Measurements from ENCODE around the gene ETNK2. TPM values are rescaled to one million over a fixed set of nuclear protein-coding genes. Genes with fewer than 3 reads are reported as not detected.

The ETNK2 gene
- total RNA-seq, 1 experiment from 2014 or later: not detected

DNA sequence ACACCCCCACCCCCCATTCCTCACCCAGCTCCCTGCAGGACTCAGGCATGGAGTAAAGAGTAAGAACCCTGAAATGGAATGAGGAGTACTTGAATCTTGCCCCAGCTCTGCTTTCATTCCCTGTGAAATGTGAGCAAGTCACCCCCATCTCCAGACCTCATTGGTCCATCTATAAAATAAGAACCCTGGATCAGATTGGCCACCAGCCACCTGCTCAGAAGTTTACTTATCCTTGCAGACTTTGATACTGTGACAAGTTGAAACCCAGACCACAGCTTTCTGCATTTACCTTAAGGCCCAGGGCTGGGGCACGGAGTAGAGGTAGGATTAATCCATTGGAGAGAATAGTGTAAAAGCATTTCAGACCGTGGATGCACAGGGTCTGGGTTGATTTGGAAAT is 42.2 kb upstream of the ETNK2 start:
- no peak for DNase-seq
- H3K4me1 ChIP-seq (ENCODE audit: low read length): no peaks in the 10 kb centered on the region
- no peaks in the 10 kb centered on the region for H3K27me3 ChIP-seq (ENCODE audit: low read length)
- H3K9ac ChIP-seq (ENCODE audit: low read length): no peak overlapping the region
- H3K4me2 ChIP-seq (ENCODE audit: low read depth, low read length, poor library complexity, severe bottlenecking): no peak overlapping the region
- H3K36me3 ChIP-seq (ENCODE audit: insufficient read depth, low read length): no peaks in the 10 kb centered on the region
- no peaks in the 10 kb centered on the region for H3K9me3 ChIP-seq (ENCODE audit: low read length)
- no peak overlapping the region for H2AFZ ChIP-seq (ENCODE audit: low read length)
- H3K9me2 ChIP-seq (replicated peaks; ENCODE audit: insufficient read depth, low read length): no peaks in the 10 kb centered on the region
- H3K4me3 ChIP-seq (ENCODE audit: low read length): no peak overlapping the region
- no peak overlapping the region for H3K27ac ChIP-seq (ENCODE audit: low read length)
- no peaks in the 10 kb centered on the region for H4K20me1 ChIP-seq (ENCODE audit: insufficient read depth, low read depth, low read length)
- no peaks in the 10 kb centered on the region for H3K79me2 ChIP-seq (ENCODE audit: low read length)

DNA sequence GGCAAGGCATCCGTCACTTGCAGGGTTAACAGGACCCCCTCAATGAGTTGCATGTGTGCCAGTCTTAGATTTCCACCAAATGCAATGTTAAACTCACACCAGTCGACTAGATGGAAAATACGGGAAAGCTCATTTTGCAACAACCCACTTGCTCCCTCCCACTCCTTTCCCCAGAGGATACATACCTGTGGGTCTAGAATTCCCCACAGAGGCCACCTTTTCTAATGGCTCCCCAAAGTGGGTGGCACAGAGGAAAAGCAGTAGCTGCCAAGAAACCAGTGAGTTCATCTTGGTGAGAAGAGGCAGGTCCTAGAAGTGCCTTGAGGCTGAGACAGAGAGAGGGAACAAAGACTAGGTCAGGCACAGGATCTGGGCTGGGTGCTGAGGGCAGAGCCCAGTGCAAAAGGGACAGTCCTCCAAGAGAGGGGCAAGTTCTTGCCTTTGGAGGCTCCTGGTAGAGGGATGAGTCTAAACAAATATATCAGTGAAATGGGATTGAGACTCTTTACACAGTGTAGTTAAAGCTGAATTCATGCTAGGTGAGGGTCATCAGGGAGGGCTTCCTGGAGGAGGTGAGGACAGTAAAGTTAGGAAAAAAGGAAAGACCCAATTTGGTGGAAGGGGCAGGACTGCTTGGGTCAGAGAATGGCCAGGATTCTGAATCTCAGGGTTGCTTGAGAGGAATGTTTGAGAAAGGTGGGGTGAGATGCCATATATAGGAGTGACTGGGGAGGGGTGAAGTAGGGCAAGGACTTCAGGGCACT is 40.9 kb upstream of the ETNK2 start:
- no peaks in the 10 kb centered on the region for H3K27me3 ChIP-seq (ENCODE audit: low read length)
- no peaks in the 10 kb centered on the region for H3K9me3 ChIP-seq (ENCODE audit: low read length)
- H3K4me2 ChIP-seq (ENCODE audit: low read depth, low read length, poor library complexity, severe bottlenecking): no peak overlapping the region
- no peak for DNase-seq
- H3K79me2 ChIP-seq (ENCODE audit: low read length): no peaks in the 10 kb centered on the region
- no peaks in the 10 kb centered on the region for H3K36me3 ChIP-seq (ENCODE audit: insufficient read depth, low read length)
- no peaks in the 10 kb centered on the region for H3K9me2 ChIP-seq (replicated peaks; ENCODE audit: insufficient read depth, low read length)
- H3K4me3 ChIP-seq (ENCODE audit: low read length): no peak overlapping the region
- H3K9ac ChIP-seq (ENCODE audit: low read length): no peak overlapping the region
- no peak overlapping the region for H2AFZ ChIP-seq (ENCODE audit: low read length)
- no peaks in the 10 kb centered on the region for H4K20me1 ChIP-seq (ENCODE audit: insufficient read depth, low read depth, low read length)
- no peaks in the 10 kb centered on the region for H3K4me1 ChIP-seq (ENCODE audit: low read length)
- no peak overlapping the region for H3K27ac ChIP-seq (ENCODE audit: low read length)

DNA sequence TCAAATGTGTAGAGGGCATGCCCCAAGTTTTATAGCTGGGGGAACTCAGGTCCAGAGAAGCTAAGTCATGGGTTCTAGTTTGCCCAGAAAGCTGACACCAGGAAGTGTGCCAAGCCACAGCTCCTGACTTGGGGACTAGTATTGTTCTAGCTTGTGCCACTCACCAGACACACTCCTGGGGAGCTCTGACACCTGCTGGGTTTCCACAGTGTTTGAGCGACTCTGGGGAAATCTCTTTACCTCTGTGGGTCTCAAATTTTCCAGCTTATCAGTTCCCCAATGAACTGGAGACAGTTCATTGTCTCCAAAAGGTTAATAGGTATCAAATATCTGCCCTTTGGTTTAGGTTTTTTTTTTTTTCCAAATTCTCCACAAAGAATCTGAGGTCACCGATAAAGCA is 40.2 kb upstream of the ETNK2 start:
- no peak overlapping the region for H3K27ac ChIP-seq (ENCODE audit: low read length)
- no peaks in the 10 kb centered on the region for H3K27me3 ChIP-seq (ENCODE audit: low read length)
- no peaks in the 10 kb centered on the region for H3K36me3 ChIP-seq (ENCODE audit: insufficient read depth, low read length)
- H3K9ac ChIP-seq (ENCODE audit: low read length): no peak overlapping the region
- no peaks in the 10 kb centered on the region for H3K9me3 ChIP-seq (ENCODE audit: low read length)
- H3K9me2 ChIP-seq (replicated peaks; ENCODE audit: insufficient read depth, low read length): no peaks in the 10 kb centered on the region
- H4K20me1 ChIP-seq (ENCODE audit: insufficient read depth, low read depth, low read length): no peaks in the 10 kb centered on the region
- H3K4me1 ChIP-seq (ENCODE audit: low read length): no peaks in the 10 kb centered on the region
- H2AFZ ChIP-seq (ENCODE audit: low read length): no peak overlapping the region
- no peak overlapping the region for H3K4me2 ChIP-seq (ENCODE audit: low read depth, low read length, poor library complexity, severe bottlenecking)
- H3K79me2 ChIP-seq (ENCODE audit: low read length): no peaks in the 10 kb centered on the region
- DNase-seq: no peak
- no peak overlapping the region for H3K4me3 ChIP-seq (ENCODE audit: low read length)

DNA sequence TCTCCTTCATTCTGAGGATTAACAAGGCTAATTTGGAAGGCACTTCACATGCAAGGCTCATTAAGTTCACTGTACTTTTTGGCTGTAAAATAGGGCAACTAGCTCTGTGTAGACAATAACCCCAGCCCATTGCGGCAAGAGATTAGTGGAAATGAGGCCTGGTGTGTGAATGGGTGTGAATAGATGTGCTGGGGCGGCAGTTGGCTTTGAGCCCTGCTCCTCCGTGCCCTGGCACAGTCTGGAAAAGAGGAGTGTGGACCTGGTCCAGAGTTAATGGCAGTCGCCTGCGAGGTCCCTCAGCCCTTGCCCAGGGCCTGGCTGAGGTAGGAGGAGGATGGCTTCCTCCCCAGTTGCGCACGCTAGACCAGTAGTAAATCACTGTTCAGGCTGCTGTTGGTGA is 39.6 kb upstream of the ETNK2 start:
- Histone ChIP-seq H2AFZ (ENCODE audit: low read length) (no peak overlapping the region), H3K27me3 (ENCODE audit: low read length) (no peaks in the 10 kb centered on the region), H3K4me1 (ENCODE audit: low read length) (no peaks in the 10 kb centered on the region), H3K9me3 (ENCODE audit: low read length) (no peaks in the 10 kb centered on the region), H4K20me1 (ENCODE audit: insufficient read depth, low read depth, low read length) (no peaks in the 10 kb centered on the region), H3K79me2 (ENCODE audit: low read length) (no peaks in the 10 kb centered on the region), H3K4me3 (ENCODE audit: low read length) (no peak overlapping the region), H3K9me2 (replicated peaks; ENCODE audit: insufficient read depth, low read length) (no peaks in the 10 kb centered on the region), H3K36me3 (ENCODE audit: insufficient read depth, low read length) (no peaks in the 10 kb centered on the region), H3K4me2 (ENCODE audit: low read depth, low read length, poor library complexity, severe bottlenecking) (no peak overlapping the region), H3K9ac (ENCODE audit: low read length) (no peak overlapping the region), H3K27ac (ENCODE audit: low read length) (no peak overlapping the region)
- DNase-seq: no peak

DNA sequence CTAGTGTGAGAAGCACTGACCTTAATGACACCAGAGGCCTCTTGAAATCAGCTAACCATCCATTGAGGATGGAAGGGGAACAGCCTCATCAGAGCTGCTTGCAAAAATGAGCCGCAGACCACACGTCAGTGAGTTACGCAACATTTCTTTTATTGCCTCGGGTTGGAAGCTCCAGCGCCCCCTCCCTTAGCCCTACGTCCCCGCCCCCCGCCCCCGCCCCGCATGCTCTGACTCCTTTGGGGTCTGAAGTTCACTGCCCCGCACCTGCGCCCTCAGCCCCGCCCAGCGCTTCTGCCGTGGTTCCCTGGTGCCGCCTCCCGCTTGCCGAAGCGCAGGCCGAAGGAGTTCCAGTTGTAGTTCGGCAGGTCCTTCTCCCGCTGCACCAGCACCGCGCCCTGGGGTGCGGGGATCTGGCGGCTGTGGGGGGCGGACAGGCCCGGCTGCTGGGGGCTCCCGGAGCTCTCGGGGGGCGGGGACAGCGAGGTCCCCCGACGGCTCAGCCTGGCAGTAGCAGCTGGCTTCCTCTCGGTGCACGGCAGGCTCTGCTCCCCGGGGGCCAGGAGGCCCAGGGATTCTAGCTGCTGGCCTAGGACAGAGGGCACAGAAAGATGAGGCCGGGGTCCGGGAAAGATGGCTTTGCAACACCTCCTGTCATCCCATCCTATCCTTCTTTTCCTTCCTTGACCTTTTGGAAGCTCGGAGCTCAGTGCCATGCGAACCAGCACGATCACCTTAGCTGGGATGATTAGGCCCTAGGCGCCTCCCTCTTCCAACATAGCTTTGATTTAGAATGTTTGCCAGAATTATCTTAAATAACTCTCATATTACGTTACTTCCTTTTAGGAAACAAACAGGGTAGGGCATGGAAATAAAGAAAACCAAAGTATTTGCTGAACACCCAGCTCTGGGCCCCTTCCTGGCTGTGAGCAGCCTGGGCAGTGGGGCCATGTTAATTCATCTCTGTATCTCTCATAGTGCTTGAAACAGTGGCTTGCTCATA is 38.7 kb upstream of the ETNK2 start:
- Histone ChIP-seq H2AFZ (ENCODE audit: low read length) (no peak overlapping the region), H3K27me3 (ENCODE audit: low read length) (no peaks in the 10 kb centered on the region), H3K36me3 (ENCODE audit: insufficient read depth, low read length) (no peaks in the 10 kb centered on the region), H3K9ac (ENCODE audit: low read length) (no peak overlapping the region), H3K4me3 (ENCODE audit: low read length) (no peak overlapping the region), H3K9me2 (replicated peaks; ENCODE audit: insufficient read depth, low read length) (no peaks in the 10 kb centered on the region), H3K9me3 (ENCODE audit: low read length) (no peaks in the 10 kb centered on the region), H3K4me1 (ENCODE audit: low read length) (no peaks in the 10 kb centered on the region), H3K27ac (ENCODE audit: low read length) (no peak overlapping the region), H3K79me2 (ENCODE audit: low read length) (no peaks in the 10 kb centered on the region), H4K20me1 (ENCODE audit: insufficient read depth, low read depth, low read length) (no peaks in the 10 kb centered on the region), H3K4me2 (ENCODE audit: low read depth, low read length, poor library complexity, severe bottlenecking) (no peak overlapping the region)
- no peak for DNase-seq

DNA sequence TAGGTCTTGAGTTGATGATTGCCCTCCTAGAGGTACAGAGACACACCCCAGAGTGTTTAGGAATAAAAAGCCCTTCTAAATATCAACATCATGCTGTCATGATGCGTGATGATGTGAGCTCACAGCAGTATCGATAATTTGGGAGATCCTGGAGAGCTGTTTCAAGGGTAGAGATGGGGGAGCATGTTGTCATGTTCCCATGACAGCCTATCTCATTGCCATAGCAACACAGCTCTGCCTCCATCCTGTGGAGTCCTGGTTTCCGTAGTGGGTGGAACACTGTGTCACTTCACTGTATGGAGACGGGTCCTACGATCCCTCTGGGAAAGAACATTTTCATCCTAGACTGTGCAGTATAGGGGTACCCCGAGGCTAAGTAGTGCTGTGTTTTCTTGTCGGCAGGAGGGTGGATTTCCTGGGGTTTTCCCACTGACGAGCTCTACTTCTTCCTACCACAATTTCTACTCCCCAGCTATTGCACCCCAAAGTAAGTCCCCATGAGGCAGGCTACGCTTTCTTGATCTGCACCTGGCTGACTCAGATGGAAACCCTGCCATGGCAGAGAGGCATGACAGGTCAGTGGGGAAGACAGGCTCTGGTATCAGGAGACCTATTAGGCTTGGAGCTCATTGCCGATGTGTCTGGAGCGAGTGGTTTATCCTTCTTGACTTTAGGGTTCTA is 37.3 kb upstream of the ETNK2 start:
- H3K27ac ChIP-seq (ENCODE audit: low read length): no peak overlapping the region
- no peaks in the 10 kb centered on the region for H3K27me3 ChIP-seq (ENCODE audit: low read length)
- H3K9me2 ChIP-seq (replicated peaks; ENCODE audit: insufficient read depth, low read length): no peaks in the 10 kb centered on the region
- no peak overlapping the region for H3K4me3 ChIP-seq (ENCODE audit: low read length)
- H4K20me1 ChIP-seq (ENCODE audit: insufficient read depth, low read depth, low read length): no peaks in the 10 kb centered on the region
- no peaks in the 10 kb centered on the region for H3K36me3 ChIP-seq (ENCODE audit: insufficient read depth, low read length)
- no peaks in the 10 kb centered on the region for H3K9me3 ChIP-seq (ENCODE audit: low read length)
- H3K9ac ChIP-seq (ENCODE audit: low read length): no peak overlapping the region
- DNase-seq: no peak
- H3K4me1 ChIP-seq (ENCODE audit: low read length): no peaks in the 10 kb centered on the region
- H2AFZ ChIP-seq (ENCODE audit: low read length): no peak overlapping the region
- H3K79me2 ChIP-seq (ENCODE audit: low read length): no peaks in the 10 kb centered on the region
- no peak overlapping the region for H3K4me2 ChIP-seq (ENCODE audit: low read depth, low read length, poor library complexity, severe bottlenecking)

DNA sequence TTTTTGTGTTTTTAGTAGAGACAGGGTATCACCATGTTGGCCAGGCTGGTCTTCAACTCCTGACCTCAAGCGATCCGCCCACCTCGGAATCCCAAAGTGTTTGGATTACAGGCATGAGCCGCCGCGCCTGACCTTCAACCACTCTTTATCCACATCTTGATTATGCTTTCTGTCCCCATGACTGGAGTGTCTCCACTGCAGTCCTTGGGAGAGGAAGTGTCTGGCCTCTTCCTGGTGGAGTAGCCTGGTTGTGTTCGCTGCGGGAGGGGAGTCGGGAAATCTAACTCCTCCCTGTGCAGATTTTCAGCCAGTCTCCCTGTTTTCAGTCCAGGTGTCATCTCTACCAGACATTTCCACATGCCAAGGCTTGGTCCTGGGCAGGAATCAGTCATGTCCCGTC is 34.8 kb upstream of the ETNK2 start:
- no peaks in the 10 kb centered on the region for H3K4me1 ChIP-seq (ENCODE audit: low read length)
- no peaks in the 10 kb centered on the region for H3K79me2 ChIP-seq (ENCODE audit: low read length)
- no peaks in the 10 kb centered on the region for H3K9me2 ChIP-seq (replicated peaks; ENCODE audit: insufficient read depth, low read length)
- H4K20me1 ChIP-seq (ENCODE audit: insufficient read depth, low read depth, low read length): no peaks in the 10 kb centered on the region
- H2AFZ ChIP-seq (ENCODE audit: low read length): no peak overlapping the region
- H3K9ac ChIP-seq (ENCODE audit: low read length): no peak overlapping the region
- no peak overlapping the region for H3K27ac ChIP-seq (ENCODE audit: low read length)
- H3K4me2 ChIP-seq (ENCODE audit: low read depth, low read length, poor library complexity, severe bottlenecking): no peak overlapping the region
- no peaks in the 10 kb centered on the region for H3K27me3 ChIP-seq (ENCODE audit: low read length)
- no peaks in the 10 kb centered on the region for H3K36me3 ChIP-seq (ENCODE audit: insufficient read depth, low read length)
- no peaks in the 10 kb centered on the region for H3K9me3 ChIP-seq (ENCODE audit: low read length)
- DNase-seq: no peak
- H3K4me3 ChIP-seq (ENCODE audit: low read length): no peak overlapping the region

DNA sequence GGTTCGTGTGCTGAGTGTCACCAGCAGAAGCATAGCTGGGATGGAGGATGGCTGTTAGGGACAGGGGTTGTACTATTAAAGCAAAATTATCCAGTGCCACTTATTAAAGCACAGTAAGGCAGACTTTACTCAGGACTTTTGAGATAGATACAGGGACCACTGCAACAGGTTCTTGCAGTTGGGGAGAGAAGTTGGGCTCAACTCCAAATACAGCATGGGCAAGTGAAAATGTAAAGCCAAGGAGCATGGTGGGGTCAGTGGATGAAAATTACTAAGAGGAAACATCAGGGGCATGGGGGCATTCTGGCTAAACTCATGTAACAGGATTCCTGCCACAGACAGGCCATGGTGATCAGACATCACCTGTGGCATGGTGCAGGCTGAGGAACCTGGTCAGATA is 29.3 kb upstream of the ETNK2 start:
- no peaks in the 10 kb centered on the region for H3K79me2 ChIP-seq (ENCODE audit: low read length)
- H3K27me3 ChIP-seq (ENCODE audit: low read length): no peaks in the 10 kb centered on the region
- H3K36me3 ChIP-seq (ENCODE audit: insufficient read depth, low read length): no peaks in the 10 kb centered on the region
- no peak overlapping the region for H3K27ac ChIP-seq (ENCODE audit: low read length)
- H4K20me1 ChIP-seq (ENCODE audit: insufficient read depth, low read depth, low read length): no peaks in the 10 kb centered on the region
- no peak overlapping the region for H3K4me2 ChIP-seq (ENCODE audit: low read depth, low read length, poor library complexity, severe bottlenecking)
- no peak for DNase-seq
- H3K9ac ChIP-seq (ENCODE audit: low read length): no peak overlapping the region
- H3K9me2 ChIP-seq (replicated peaks; ENCODE audit: insufficient read depth, low read length): no peaks in the 10 kb centered on the region
- no peak overlapping the region for H3K4me3 ChIP-seq (ENCODE audit: low read length)
- H2AFZ ChIP-seq (ENCODE audit: low read length): no peak overlapping the region
- no peaks in the 10 kb centered on the region for H3K9me3 ChIP-seq (ENCODE audit: low read length)
- H3K4me1 ChIP-seq (ENCODE audit: low read length): no peaks in the 10 kb centered on the region
